Measurements from ENCODE around the gene SLC6A15.

SLC6A15 gene

GRCh38 chr12:84874125-84874824 is 38.3 kb downstream of the SLC6A15 start:
- DNase-seq: no peak

- DNase-seq: no peak
Measured at GRCh38 chr12:84862186-84862585, 50.4 kb downstream of the SLC6A15 start.

GRCh38 chr12:84860718-84861117 is 51.9 kb downstream of the SLC6A15 start:
- no peak for DNase-seq

- DNase-seq: no peak
Measured at GRCh38 chr12:84858796-84859195, 53.8 kb downstream of the SLC6A15 start.

GRCh38 chr12:84857525-84858208 is 54.9 kb downstream of the SLC6A15 start:
- no peak for DNase-seq

GRCh38 chr12:84856156-84856900 is 56.3 kb downstream of the SLC6A15 start:
- no peak for DNase-seq

- DNase-seq: no peak
Measured at GRCh38 chr12:84843593-84844144, 68.9 kb downstream of the SLC6A15 start.

- DNase-seq: no peak
Measured at GRCh38 chr12:84842406-84843013, 70.1 kb downstream of the SLC6A15 start.

- no peak for DNase-seq
Measured at GRCh38 chr12:84841591-84841990, 71.0 kb downstream of the SLC6A15 start.

- no peak for DNase-seq
Measured at GRCh38 chr12:84840356-84840755, 72.2 kb downstream of the SLC6A15 start.

GRCh38 chr12:84826925-84827324 is 85.7 kb downstream of the SLC6A15 start:
- DNase-seq: no peak

- DNase-seq: no peak
Measured at GRCh38 chr12:84825149-84825548, 87.5 kb downstream of the SLC6A15 start.

- DNase-seq: no peak
Measured at GRCh38 chr12:84822525-84822924, 90.1 kb downstream of the SLC6A15 start.

- no peak for DNase-seq
Measured at GRCh38 chr12:84816916-84817695, 95.5 kb downstream of the SLC6A15 start.

- no peak for DNase-seq
Measured at GRCh38 chr12:84814664-84815245, 97.8 kb downstream of the SLC6A15 start.

- no peak for DNase-seq
Measured at GRCh38 chr12:84813780-84814663, 98.6 kb downstream of the SLC6A15 start.

- no peak for DNase-seq
Measured at GRCh38 chr12:84811291-84811690, 101.3 kb downstream of the SLC6A15 start.

GRCh38 chr12:84810611-84811010 is 102.0 kb downstream of the SLC6A15 start:
- no peak for DNase-seq

Data from stimulated activated CD4-positive, alpha-beta T cell treated with anti-CD3 and anti-CD28 coated beads, Interleukin-12 subunit alpha, Interleukin-12 subunit beta, amount 100 ng/mL, for 4 hours (primary cell).